H1 (cell line): Measurements from ENCODE around the gene RNF157. TPM values are rescaled to one million over a fixed set of nuclear protein-coding genes. Genes with fewer than 3 reads are reported as not detected.

Experiments used
- BACH1 ChIP-seq: IDR thresholded peaks from 2 replicates; pipeline ENCODE4 v1.6.1; 2012; ENCODE audit warnings: low read length, improper control_type of control experiment
- CTBP2 ChIP-seq: IDR thresholded peaks from 2 replicates; pipeline ENCODE4 v1.7.0; 2011; ENCODE audit warnings: borderline replicate concordance, mild to moderate bottlenecking, moderate library complexity, mixed read lengths, low read length; ENCODE audit not compliant: insufficient read depth, insufficient read length
- PHF8 ChIP-seq: fragments of 200-600 bp; sonication (generic); conservative IDR thresholded peaks from 2 replicates; pipeline ENCODE4 v1.7.1; 2012; ENCODE audit warnings: low read depth, mild to moderate bottlenecking, inconsistent platforms, low read length, moderate library complexity
- polyA plus RNA-seq, 7 experiments: library from polyadenylated mRNA; depleted of rRNA in 3 of 7; stranded (reverse) in 5 of 7; unstranded in 2 of 7; fragments of >200 nt in 5 of 7; fragments of 200-250 nt in 2 of 7; gene quantifications; 1 replicate in 5 of 7; 2 replicates in 1 of 7; 4 replicates in 1 of 7; pipeline versions ENCODE4 v1.2.1 to v1.2.3, GENCODE V29; 2011 to 2013; ENCODE audit warnings: missing spikeins in 2 of 7, mixed read lengths in 2 of 7
- total RNA-seq: library from RNA; stranded (reverse); fragmentation: NEBNext Ultra II Directional; extraction: Animal tissue kit (Norgen Biotek cat#: 25700); gene quantifications from 2 replicates; pipeline ENCODE4 v1.2.1, GENCODE V29; 2021

RNF157 gene
- total and polyA plus RNA-seq, 2 of the 8 experiments (the other 6 are each of a cell fraction or from before 2014, with no cell fraction given) = 13.4 to 16.7 TPM

GRCh38 chr17:76243826-76244679, 3.8 kb upstream of the RNF157 start (continued):
- TF ChIP-seq BACH1 (no peak), CTBP2 (no peak), PHF8 (no peak)
